ENCODE data around the gene CCL21.

DNA sequence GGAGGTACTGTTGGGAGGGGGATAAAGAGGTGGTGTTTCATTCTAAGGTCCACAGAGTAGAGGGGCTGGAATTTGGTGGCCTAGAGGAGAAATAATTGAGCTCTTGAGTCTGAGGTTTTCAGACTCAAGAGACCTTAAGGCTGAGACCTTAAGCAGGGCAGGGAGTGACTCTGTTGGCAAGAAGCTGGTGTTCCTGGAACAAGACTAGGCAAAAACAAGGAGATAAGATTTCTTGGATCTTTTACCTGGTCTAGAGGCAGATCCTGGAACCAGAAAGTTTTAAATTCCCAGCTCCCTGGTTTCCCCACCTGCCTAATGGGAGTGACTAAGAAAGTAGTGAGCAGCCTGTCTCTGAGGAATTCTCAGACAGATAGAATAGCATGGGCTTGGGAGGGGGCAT is 4.1 kb upstream of the CCL21 start:
- TF ChIP-seq ARNTL (CRISPR knock-in tag; IDR thresholded peaks at IDR 0.05; ENCODE audit: borderline replicate concordance, low read depth) (no peak), SNAI2 (CRISPR knock-in tag; IDR thresholded peaks at IDR 0.05) (no peak), ZC3H10 (CRISPR knock-in tag; IDR thresholded peaks at IDR 0.05) (no peak), BACH2 (CRISPR knock-in tag; IDR thresholded peaks at IDR 0.05; ENCODE audit: borderline replicate concordance) (no peak), ISL1 (CRISPR knock-in tag; IDR thresholded peaks at IDR 0.05) (no peak), ZFP30 (CRISPR knock-in tag; IDR thresholded peaks at IDR 0.05) (no peak), CSRNP3 (CRISPR knock-in tag; IDR thresholded peaks at IDR 0.05) (no peak), ZFP3 (CRISPR knock-in tag; IDR thresholded peaks at IDR 0.05) (no peak), CREB5 (CRISPR knock-in tag; IDR thresholded peaks at IDR 0.05; ENCODE audit: low read depth) (no peak)
